OCI-M2 (cell line): ENCODE results near the gene MED28.

Experiments used
- DNase-seq: peaks from one replicate; lab custom pipeline; 2025; ENCODE audit not compliant: unreplicated experiment; lab: John Stamatoyannopoulos, UW

MED28 gene

GRCh38 chr4:17665346-17665745 is 50.9 kb downstream of the MED28 start:
- no peak for DNase-seq

GRCh38 chr4:17665852-17666251 is 51.4 kb downstream of the MED28 start:
- DNase-seq, result no peak

GRCh38 chr4:17667253-17667652 is 52.8 kb downstream of the MED28 start:
- no peak for DNase-seq

GRCh38 chr4:17667653-17668201 is 53.3 kb downstream of the MED28 start:
- no peak for DNase-seq

GRCh38 chr4:17670423-17670822 is 56.0 kb downstream of the MED28 start:
- no peak for DNase-seq

- DNase-seq, result no peak
These were observed 66.3 kb downstream of the MED28 start for GRCh38 chr4:17680559-17681280.

GRCh38 chr4:17681281-17682221 is 67.1 kb downstream of the MED28 start:
- DNase-seq, result no peak

- DNase-seq, result no peak
These were observed 67.8 kb downstream of the MED28 start for GRCh38 chr4:17682222-17682566.
